HCT116 (cell line): Measurements from ENCODE around the gene RRP12.

Source experiments
- CBX3 ChIP-seq: IDR thresholded peaks from 2 replicates; pipeline ENCODE4 v1.6.1; 2012; ENCODE audit warnings: low read depth
- EZH2phosphoT487 ChIP-seq: fragments of 200-600 bp; IDR thresholded peaks from 2 replicates; pipeline ENCODE4 v1.6.1; 2018; ENCODE audit warnings: antibody characterized with exemption, borderline replicate concordance
- POLR2A ChIP-seq: IDR thresholded peaks from 2 replicates; pipeline ENCODE4 v1.7.0; 2011; ENCODE audit warnings: borderline replicate concordance; ENCODE audit not compliant: insufficient read depth, insufficient read length; ENCODE audit errors: extremely low read depth
- POLR2AphosphoS5 ChIP-seq: IDR thresholded peaks from 2 replicates; pipeline ENCODE4 v1.6.1; 2011; ENCODE audit warnings: mild to moderate bottlenecking, low read depth, low read length, moderate library complexity
- RAD21 ChIP-seq: IDR thresholded peaks from 2 replicates; pipeline ENCODE4 v1.6.1; 2012; ENCODE audit warnings: low read depth, mild to moderate bottlenecking
- SP1 ChIP-seq: IDR thresholded peaks from 2 replicates; pipeline ENCODE4 v1.6.1; 2012; ENCODE audit warnings: low read depth
- SRF ChIP-seq: IDR thresholded peaks from 2 replicates; pipeline ENCODE4 v1.6.1; 2012; ENCODE audit warnings: low read depth
- ZFX ChIP-seq: fragments of 450-650 bp; IDR thresholded peaks from 2 replicates; pipeline ENCODE4 v1.6.1; 2017
- TF ChIP-seq, protein P1 (sequence below): IDR thresholded peaks from 2 replicates; pipeline ENCODE4 v1.6.1; 2012
- TF ChIP-seq, protein P2 (sequence below): IDR thresholded peaks from 2 replicates; pipeline ENCODE4 v1.6.1; 2012
- TF ChIP-seq, protein P3 (sequence below): IDR thresholded peaks from 2 replicates; pipeline ENCODE4 v1.6.1; 2012; ENCODE audit warnings: low read depth
- TF ChIP-seq, protein P4 (sequence below), 3 experiments: fragments of 200-600 bp in 1 of 3; sonication (generic) in 1 of 3; IDR thresholded peaks in 2 of 3; conservative IDR thresholded peaks in 1 of 3; 2 replicates each; pipeline ENCODE4 v1.5.1; 2012 to 2017; ENCODE audit warnings: low read depth in 2 of 3, low read length in 2 of 3, antibody characterized with exemption in 1 of 3, borderline replicate concordance in 1 of 3, control low read depth in 1 of 3, mild to moderate bottlenecking in 1 of 3, mixed read lengths in 1 of 3, mixed run types in 1 of 3, moderate library complexity in 1 of 3; ENCODE audit not compliant: insufficient read depth in 1 of 3

DNA sequence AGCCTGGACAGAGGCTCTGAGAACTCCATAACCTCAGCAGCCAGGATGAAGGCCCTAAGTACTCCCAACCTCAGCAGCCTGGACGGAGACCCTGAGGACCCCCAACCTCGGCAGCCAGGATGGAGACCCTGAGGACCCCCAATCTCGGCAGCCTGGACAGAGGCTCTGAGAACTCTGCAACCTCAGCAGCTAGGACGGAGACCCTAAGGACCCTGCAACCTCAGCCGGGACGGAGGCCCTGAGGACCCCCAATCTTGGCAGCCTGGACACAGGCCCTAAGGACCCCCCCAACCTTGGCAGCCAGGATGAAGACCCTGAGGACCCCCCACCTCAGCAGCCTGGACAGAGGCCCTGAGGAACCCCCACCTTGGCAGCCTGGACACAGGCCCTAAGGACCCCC lies 16.5 kb downstream of the RRP12 start:
- TF ChIP-seq CBX3 (no peak), ZFX (no peak), POLR2A (no peak), RAD21 (no peak), SP1 (no peak), SRF (no peak), POLR2AphosphoS5 (no peak), EZH2phosphoT487 (no peak)
- TF ChIP-seq, protein P1, sequence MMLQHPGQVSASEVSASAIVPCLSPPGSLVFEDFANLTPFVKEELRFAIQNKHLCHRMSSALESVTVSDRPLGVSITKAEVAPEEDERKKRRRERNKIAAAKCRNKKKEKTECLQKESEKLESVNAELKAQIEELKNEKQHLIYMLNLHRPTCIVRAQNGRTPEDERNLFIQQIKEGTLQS: no peak
- TF ChIP-seq, protein P2, sequence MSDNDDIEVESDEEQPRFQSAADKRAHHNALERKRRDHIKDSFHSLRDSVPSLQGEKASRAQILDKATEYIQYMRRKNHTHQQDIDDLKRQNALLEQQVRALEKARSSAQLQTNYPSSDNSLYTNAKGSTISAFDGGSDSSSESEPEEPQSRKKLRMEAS: no peak
- TF ChIP-seq, protein P3, sequence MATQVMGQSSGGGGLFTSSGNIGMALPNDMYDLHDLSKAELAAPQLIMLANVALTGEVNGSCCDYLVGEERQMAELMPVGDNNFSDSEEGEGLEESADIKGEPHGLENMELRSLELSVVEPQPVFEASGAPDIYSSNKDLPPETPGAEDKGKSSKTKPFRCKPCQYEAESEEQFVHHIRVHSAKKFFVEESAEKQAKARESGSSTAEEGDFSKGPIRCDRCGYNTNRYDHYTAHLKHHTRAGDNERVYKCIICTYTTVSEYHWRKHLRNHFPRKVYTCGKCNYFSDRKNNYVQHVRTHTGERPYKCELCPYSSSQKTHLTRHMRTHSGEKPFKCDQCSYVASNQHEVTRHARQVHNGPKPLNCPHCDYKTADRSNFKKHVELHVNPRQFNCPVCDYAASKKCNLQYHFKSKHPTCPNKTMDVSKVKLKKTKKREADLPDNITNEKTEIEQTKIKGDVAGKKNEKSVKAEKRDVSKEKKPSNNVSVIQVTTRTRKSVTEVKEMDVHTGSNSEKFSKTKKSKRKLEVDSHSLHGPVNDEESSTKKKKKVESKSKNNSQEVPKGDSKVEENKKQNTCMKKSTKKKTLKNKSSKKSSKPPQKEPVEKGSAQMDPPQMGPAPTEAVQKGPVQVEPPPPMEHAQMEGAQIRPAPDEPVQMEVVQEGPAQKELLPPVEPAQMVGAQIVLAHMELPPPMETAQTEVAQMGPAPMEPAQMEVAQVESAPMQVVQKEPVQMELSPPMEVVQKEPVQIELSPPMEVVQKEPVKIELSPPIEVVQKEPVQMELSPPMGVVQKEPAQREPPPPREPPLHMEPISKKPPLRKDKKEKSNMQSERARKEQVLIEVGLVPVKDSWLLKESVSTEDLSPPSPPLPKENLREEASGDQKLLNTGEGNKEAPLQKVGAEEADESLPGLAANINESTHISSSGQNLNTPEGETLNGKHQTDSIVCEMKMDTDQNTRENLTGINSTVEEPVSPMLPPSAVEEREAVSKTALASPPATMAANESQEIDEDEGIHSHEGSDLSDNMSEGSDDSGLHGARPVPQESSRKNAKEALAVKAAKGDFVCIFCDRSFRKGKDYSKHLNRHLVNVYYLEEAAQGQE: no peak
- TF ChIP-seq, protein P4, sequence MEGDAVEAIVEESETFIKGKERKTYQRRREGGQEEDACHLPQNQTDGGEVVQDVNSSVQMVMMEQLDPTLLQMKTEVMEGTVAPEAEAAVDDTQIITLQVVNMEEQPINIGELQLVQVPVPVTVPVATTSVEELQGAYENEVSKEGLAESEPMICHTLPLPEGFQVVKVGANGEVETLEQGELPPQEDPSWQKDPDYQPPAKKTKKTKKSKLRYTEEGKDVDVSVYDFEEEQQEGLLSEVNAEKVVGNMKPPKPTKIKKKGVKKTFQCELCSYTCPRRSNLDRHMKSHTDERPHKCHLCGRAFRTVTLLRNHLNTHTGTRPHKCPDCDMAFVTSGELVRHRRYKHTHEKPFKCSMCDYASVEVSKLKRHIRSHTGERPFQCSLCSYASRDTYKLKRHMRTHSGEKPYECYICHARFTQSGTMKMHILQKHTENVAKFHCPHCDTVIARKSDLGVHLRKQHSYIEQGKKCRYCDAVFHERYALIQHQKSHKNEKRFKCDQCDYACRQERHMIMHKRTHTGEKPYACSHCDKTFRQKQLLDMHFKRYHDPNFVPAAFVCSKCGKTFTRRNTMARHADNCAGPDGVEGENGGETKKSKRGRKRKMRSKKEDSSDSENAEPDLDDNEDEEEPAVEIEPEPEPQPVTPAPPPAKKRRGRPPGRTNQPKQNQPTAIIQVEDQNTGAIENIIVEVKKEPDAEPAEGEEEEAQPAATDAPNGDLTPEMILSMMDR (IDR thresholded peaks at IDR 0.05 in 2 of 3, conservative IDR thresholded peaks at IDR 0.05 in 1 of 3; ENCODE audit: borderline replicate concordance in 1 of 3, insufficient read depth in 1 of 3, low read depth in 2 of 3, low read length in 2 of 3): no peak
